Measurements from ENCODE around the gene PLEKHO1. TPM values are rescaled to one million over a fixed set of nuclear protein-coding genes. Genes with fewer than 3 reads are reported as not detected.
"Not testable (repeated sequence)": the region's sequence is repeated elsewhere in the genome, so short reads cannot be mapped to it uniquely, and the experiment has no call there.

Gene PLEKHO1
- total RNA-seq (ENCODE audit: insufficient read depth, low replicate concordance): 84.7 TPM

GRCh38 chr1:150149271-150150132 is at the start of gene PLEKHO1:
Gene PLEKHO1 (plus strand): TSS chr1:150149916. CDS start chr1:150150258, 342 bp downstream.
- peak; percentile 83 for DNase-seq (ENCODE audit: low spot score)

- DNase-seq (ENCODE audit: low spot score): no peak
Observed at GRCh38 chr1:150102986-150103385, 46.7 kb upstream of the PLEKHO1 start.

- no peak for DNase-seq (ENCODE audit: low spot score)
Observed at GRCh38 chr1:150106341-150106740, 43.4 kb upstream of the PLEKHO1 start.

GRCh38 chr1:150109586-150109985 is 40.1 kb upstream of the PLEKHO1 start:
- no peak for DNase-seq (ENCODE audit: low spot score)

GRCh38 chr1:150110116-150110515 is 39.6 kb upstream of the PLEKHO1 start:
- no peak for DNase-seq (ENCODE audit: low spot score)

GRCh38 chr1:150111670-150112069 is 38.0 kb upstream of the PLEKHO1 start:
- no peak for DNase-seq (ENCODE audit: low spot score)

GRCh38 chr1:150115121-150115520 is 34.6 kb upstream of the PLEKHO1 start:
- DNase-seq (ENCODE audit: low spot score): no peak

GRCh38 chr1:150118716-150119115 is 31.0 kb upstream of the PLEKHO1 start:
- DNase-seq (ENCODE audit: low spot score): no peak

- DNase-seq (ENCODE audit: low spot score): no peak
Observed at GRCh38 chr1:150121236-150121862, 28.4 kb upstream of the PLEKHO1 start.

GRCh38 chr1:150126811-150127210 is 22.9 kb upstream of the PLEKHO1 start:
- DNase-seq (ENCODE audit: low spot score): no peak

- no peak for DNase-seq (ENCODE audit: low spot score)
Observed at GRCh38 chr1:150127464-150127863, 22.3 kb upstream of the PLEKHO1 start.

- DNase-seq (ENCODE audit: low spot score): no peak
Observed at GRCh38 chr1:150127868-150128267, 21.8 kb upstream of the PLEKHO1 start.

GRCh38 chr1:150132372-150132771 is 17.3 kb upstream of the PLEKHO1 start:
- no peak for DNase-seq (ENCODE audit: low spot score)

- no peak for DNase-seq (ENCODE audit: low spot score)
Observed at GRCh38 chr1:150134537-150134936, 15.2 kb upstream of the PLEKHO1 start.

- not testable (repeated sequence) for DNase-seq (ENCODE audit: low spot score)
Observed at GRCh38 chr1:150135400-150135799, 14.3 kb upstream of the PLEKHO1 start.

GRCh38 chr1:150138044-150138443 is 11.7 kb upstream of the PLEKHO1 start:
- no peak for DNase-seq (ENCODE audit: low spot score)

- no peak for DNase-seq (ENCODE audit: low spot score)
Observed at GRCh38 chr1:150141452-150141851, 8.3 kb upstream of the PLEKHO1 start.

GRCh38 chr1:150142083-150142482 is 7.6 kb upstream of the PLEKHO1 start:
- DNase-seq (ENCODE audit: low spot score): no peak

- DNase-seq (ENCODE audit: low spot score): no peak
Observed at GRCh38 chr1:150144606-150145005, 5.1 kb upstream of the PLEKHO1 start.

GRCh38 chr1:150146016-150146415 is 3.7 kb upstream of the PLEKHO1 start:
- DNase-seq (ENCODE audit: low spot score): not testable (repeated sequence)

GRCh38 chr1:150146849-150147542 is 2.7 kb upstream of the PLEKHO1 start:
- DNase-seq (ENCODE audit: low spot score): no peak

GRCh38 chr1:150148837-150149270 is 862 bp upstream of the PLEKHO1 start:
- no peak for DNase-seq (ENCODE audit: low spot score)
